Osteocyte (in vitro differentiated cells): Measurements from ENCODE around the gene FAM83G. TPM values are rescaled to one million over a fixed set of nuclear protein-coding genes. Genes with fewer than 3 reads are reported as not detected.
"Not testable (repeated sequence)": the region's sequence is repeated elsewhere in the genome, so short reads cannot be mapped to it uniquely, and the experiment has no call there.

Experiments
- DNase-seq: peaks from one replicate; pipeline ENCODE4 v3.0.0; 2021; ENCODE audit warnings: mixed read lengths; ENCODE audit not compliant: unreplicated experiment; ENCODE audit errors: extremely low spot score
- H3K27ac Mint-ChIP-seq: one replicate; pipeline ENCODE4 v1.8.0; 2021; ENCODE audit warnings: mild to moderate bottlenecking, mixed read lengths; ENCODE audit not compliant: unreplicated experiment
- H3K27me3 Mint-ChIP-seq: one replicate; pipeline ENCODE4 v1.8.0; 2021; ENCODE audit warnings: mixed read lengths; ENCODE audit not compliant: unreplicated experiment
- H3K36me3 Mint-ChIP-seq: one replicate; pipeline ENCODE4 v1.8.0; 2021; ENCODE audit warnings: mixed read lengths; ENCODE audit not compliant: unreplicated experiment
- H3K4me1 Mint-ChIP-seq: one replicate; pipeline ENCODE4 v1.8.0; 2021; ENCODE audit warnings: mixed read lengths; ENCODE audit not compliant: unreplicated experiment
- H3K4me3 Mint-ChIP-seq: one replicate; pipeline ENCODE4 v1.8.0; 2021; ENCODE audit warnings: mild to moderate bottlenecking, moderate library complexity, mixed read lengths; ENCODE audit not compliant: unreplicated experiment
- H3K9me3 Mint-ChIP-seq: one replicate; pipeline ENCODE4 v1.8.0; 2021; ENCODE audit warnings: mixed read lengths; ENCODE audit not compliant: unreplicated experiment
- total RNA-seq: library from RNA; stranded (reverse); gene quantifications from 2 replicates; pipeline ENCODE4 v1.2.1, GENCODE V29; 2021
- TF ChIP-seq, protein P1 (sequence below): fragments of 200-600 bp; sonication (generic); IDR thresholded peaks from 2 replicates; pipeline ENCODE4 v1.5.0; 2021; ENCODE audit warnings: antibody characterized with exemption, mild to moderate bottlenecking, moderate library complexity

FAM83G gene
- total RNA-seq, 1 donor from 2014 or later = 4.1 TPM

DNA sequence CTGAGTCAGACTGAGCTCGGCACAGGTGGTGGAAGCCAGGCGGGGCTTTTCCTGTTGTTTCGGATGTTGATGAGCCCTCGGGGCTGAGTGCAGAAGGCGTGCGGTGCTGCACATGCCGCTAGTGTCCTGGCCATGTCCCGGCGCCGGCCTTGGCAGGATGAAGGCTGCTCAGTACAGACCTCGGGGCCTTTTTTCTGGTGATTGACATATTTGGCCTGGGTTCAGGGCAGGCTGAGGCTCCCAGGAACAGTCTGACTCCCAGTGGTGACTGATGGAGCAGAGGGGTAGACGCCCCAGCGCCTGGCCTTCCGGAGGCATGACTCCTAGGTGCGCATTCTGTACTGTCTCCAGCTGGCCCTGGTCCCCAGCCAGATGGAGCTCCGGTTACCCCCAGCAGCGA lies 33.4 kb upstream of the FAM83G start:
- H3K4me1 Mint-ChIP-seq, H3K27me3 Mint-ChIP-seq, H3K9me3 Mint-ChIP-seq, H3K4me3 Mint-ChIP-seq, DNase-seq, H3K36me3 Mint-ChIP-seq, H3K27ac Mint-ChIP-seq: not testable (repeated sequence)

DNA sequence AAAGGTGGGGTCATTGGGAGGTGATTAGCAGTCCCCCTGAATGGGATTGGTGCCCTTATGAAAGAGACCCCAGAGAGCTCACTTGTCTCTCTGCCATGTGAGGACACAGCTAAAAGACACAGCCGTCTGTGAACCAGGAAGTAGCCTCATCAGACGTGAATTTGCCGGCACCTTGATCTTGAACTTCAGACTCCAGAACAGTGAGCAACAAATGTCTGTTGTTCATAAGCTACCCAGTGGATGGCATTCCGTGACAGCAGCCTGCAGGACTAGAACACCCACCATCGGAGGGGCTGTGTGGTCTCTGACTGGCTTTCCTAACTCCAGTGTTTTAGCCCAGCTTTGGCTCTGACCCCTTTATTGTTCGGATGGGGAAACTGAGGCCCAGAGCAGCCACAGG lies 33.0 kb upstream of the FAM83G start:
- H3K4me1 Mint-ChIP-seq, H3K4me3 Mint-ChIP-seq, H3K9me3 Mint-ChIP-seq, H3K36me3 Mint-ChIP-seq, H3K27ac Mint-ChIP-seq, H3K27me3 Mint-ChIP-seq, DNase-seq: not testable (repeated sequence)

DNA sequence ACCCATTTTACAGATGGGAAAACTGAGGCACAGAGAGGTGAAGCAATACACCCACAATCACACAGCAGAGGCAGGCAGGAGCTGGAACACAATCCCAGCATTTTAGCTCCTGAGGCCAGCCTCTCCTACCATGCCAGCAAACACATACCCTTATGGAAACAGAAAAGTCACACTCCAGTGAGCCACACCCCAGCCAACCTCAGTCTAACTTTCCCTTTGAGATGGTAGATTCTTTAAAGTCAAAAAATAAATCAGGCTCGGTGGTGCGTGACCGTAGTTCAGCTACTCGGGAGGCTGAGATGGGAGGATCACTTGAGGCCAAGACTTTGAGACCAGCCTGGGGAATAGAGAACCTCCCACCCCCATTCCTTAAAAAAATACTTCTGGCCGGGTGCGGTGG lies 31.6 kb upstream of the FAM83G start:
- H3K9me3 Mint-ChIP-seq, DNase-seq, H3K4me1 Mint-ChIP-seq, H3K36me3 Mint-ChIP-seq, H3K27me3 Mint-ChIP-seq, H3K27ac Mint-ChIP-seq, H3K4me3 Mint-ChIP-seq: not testable (repeated sequence)

DNA sequence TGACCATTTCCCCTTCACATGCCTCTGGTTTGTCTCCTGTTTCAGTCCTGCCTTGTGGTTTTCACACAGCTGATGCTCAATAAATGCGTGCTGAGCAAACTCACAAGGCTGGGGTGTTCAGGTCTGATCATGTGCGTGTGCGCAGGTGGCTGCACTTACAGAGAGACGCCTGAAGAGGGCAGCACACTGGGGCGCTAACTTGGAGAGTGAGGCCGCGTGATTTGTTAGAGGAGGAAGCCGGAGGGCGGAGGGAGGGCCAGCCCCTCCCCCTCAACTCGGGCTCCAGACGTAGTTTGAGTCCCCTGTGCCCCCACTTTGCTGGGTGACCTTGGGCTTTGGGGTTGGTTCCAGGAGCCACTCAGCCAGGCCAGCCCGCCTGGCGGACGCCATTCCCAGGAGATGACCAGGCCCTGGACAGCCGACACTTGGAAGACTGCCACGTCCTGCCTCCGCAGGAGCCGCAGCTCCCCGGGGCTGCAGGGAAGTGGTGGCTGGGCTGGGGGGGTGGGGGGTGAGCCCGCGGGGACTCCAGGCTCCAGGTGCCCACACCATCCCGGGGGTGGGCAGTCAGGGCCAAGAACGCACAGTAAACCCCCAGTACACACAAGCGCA lies 27.9 kb upstream of the FAM83G start:
- not testable (repeated sequence) for H3K9me3 Mint-ChIP-seq, DNase-seq, H3K36me3 Mint-ChIP-seq, H3K4me1 Mint-ChIP-seq, H3K4me3 Mint-ChIP-seq, H3K27me3 Mint-ChIP-seq, H3K27ac Mint-ChIP-seq

DNA sequence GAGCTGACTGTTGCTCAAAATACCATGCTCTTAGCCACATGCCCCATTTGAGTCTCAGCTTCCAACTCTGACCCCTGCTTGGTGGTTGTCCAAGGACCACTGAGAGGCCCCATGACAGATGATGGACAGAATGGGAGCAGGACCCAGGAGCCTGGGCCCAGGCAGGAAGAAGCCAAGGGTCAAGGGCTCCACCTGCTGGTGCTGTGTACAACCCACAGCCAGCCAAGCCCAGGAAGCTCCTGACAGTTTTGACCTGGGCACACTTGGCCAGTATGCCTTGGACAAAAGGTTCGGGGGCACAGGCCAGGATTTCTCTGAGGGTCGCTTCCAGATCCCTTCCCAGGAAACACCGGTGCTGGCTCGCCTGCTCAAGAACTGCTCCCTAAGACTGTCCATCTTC lies 27.2 kb upstream of the FAM83G start:
- not testable (repeated sequence) for H3K4me1 Mint-ChIP-seq, H3K36me3 Mint-ChIP-seq, H3K27ac Mint-ChIP-seq, H3K27me3 Mint-ChIP-seq, DNase-seq, H3K9me3 Mint-ChIP-seq, H3K4me3 Mint-ChIP-seq
- TF ChIP-seq, protein P1, sequence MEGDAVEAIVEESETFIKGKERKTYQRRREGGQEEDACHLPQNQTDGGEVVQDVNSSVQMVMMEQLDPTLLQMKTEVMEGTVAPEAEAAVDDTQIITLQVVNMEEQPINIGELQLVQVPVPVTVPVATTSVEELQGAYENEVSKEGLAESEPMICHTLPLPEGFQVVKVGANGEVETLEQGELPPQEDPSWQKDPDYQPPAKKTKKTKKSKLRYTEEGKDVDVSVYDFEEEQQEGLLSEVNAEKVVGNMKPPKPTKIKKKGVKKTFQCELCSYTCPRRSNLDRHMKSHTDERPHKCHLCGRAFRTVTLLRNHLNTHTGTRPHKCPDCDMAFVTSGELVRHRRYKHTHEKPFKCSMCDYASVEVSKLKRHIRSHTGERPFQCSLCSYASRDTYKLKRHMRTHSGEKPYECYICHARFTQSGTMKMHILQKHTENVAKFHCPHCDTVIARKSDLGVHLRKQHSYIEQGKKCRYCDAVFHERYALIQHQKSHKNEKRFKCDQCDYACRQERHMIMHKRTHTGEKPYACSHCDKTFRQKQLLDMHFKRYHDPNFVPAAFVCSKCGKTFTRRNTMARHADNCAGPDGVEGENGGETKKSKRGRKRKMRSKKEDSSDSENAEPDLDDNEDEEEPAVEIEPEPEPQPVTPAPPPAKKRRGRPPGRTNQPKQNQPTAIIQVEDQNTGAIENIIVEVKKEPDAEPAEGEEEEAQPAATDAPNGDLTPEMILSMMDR = peak; percentile 49

DNA sequence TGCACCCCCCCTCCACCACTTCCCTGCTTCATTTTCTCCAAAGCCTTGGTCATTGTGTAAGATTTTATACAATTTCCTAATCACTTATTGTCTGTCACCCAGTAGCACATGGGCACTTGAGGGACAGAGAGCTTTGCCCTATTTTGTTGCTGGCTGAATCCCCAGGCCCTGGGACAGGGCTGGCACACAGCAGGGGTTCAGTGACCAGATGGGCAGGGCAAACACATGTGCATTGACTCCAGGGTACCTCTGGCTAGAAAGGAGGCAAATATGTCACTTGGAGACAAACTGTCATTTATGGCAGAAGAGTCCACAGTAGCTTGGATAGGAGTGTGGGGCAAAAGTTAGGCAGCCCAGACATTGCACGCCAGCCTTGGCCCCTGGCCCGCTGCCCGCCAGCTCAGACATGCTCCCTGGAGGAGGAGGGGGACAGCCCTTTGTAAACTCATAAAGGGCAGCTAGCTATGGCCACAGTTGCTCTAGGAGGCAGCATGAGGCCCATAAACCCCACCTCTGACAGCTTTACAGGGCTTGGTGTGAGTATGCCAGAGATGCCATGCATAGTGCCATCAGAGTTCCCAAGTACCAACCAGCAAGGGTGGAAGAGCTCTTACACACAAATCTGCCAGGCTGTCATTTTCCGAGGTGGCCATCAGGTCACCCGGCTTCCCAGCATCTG lies 26.3 kb upstream of the FAM83G start:
- not testable (repeated sequence) for H3K36me3 Mint-ChIP-seq, H3K4me3 Mint-ChIP-seq, H3K27me3 Mint-ChIP-seq, H3K4me1 Mint-ChIP-seq, DNase-seq, H3K9me3 Mint-ChIP-seq, H3K27ac Mint-ChIP-seq

DNA sequence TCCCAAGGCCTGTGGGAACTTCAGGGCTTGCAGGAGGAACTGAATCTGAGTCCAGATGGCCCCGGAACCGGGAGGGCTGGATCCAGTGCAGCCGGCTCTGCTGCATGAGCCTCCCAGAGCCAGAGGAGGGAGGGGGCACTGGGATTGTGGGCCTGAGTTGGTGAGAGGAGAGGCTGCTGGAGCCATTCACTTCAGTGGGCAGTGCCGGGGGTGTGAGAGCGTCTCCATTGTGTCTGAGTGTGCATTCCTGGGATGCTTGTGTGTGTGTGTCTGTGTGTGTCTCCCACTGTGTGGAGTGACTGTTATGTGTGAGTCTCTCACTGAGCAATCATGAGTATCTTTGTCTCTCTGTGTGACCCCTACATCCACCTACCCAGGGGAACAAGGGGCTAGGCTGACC lies 25.2 kb upstream of the FAM83G start:
- not testable (repeated sequence) for H3K36me3 Mint-ChIP-seq, H3K27ac Mint-ChIP-seq, H3K27me3 Mint-ChIP-seq, H3K4me3 Mint-ChIP-seq, H3K4me1 Mint-ChIP-seq, H3K9me3 Mint-ChIP-seq, DNase-seq

DNA sequence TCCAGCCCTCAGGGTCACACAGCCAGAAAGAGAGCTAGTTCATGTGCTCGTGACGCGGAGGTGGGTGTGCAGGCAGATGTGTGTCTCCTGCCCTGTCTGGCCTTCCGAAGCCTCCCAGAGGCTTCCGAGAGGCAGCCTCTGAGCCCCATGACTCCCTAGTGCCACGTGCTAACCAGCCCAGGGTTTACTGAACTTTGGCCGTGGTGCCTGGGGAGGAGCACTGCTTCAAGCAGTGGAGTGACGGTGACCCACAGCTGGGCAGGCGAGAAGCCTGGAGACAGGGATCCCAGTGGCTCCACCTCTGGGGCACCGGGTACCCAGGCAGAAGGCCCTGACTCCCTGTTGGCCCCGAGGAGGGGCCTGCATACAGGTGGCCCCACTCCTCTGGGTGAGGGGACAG lies 24.1 kb upstream of the FAM83G start:
- not testable (repeated sequence) for H3K27ac Mint-ChIP-seq, DNase-seq

More for the DNA sequence above, 24.1 kb upstream of the FAM83G start:
- H3K4me1 Mint-ChIP-seq, H3K9me3 Mint-ChIP-seq, H3K36me3 Mint-ChIP-seq, H3K27me3 Mint-ChIP-seq, H3K4me3 Mint-ChIP-seq: not testable (repeated sequence)
